IMR-90 (cell line): Measurements from ENCODE around the gene CUX1.

Source experiments
- BHLHE40 ChIP-seq: fragments of 150-350 bp; IDR thresholded peaks from 2 replicates; pipeline ENCODE4 v1.6.1; 2016; ENCODE audit warnings: mild to moderate bottlenecking, low read depth, low read length
- CTCF ChIP-seq: conservative IDR thresholded peaks from 2 replicates; pipeline ENCODE4 v1.5.1; 2012; ENCODE audit warnings: mild to moderate bottlenecking, low read depth, low read length, improper control_type of control experiment
- MAZ ChIP-seq: IDR thresholded peaks from 2 replicates; pipeline ENCODE4 v1.6.1; 2012; ENCODE audit warnings: low read depth, mild to moderate bottlenecking, low read length, improper control_type of control experiment, moderate library complexity, borderline replicate concordance
- MXI1 ChIP-seq: IDR thresholded peaks from 2 replicates; pipeline ENCODE4 v1.6.1; 2012; ENCODE audit warnings: low read depth, mild to moderate bottlenecking, low read length, moderate library complexity, borderline replicate concordance
- RFX5 ChIP-seq: IDR thresholded peaks from 2 replicates; pipeline ENCODE4 v1.8.0; 2012; ENCODE audit warnings: low read depth, mild to moderate bottlenecking, low read length, moderate library complexity
- USF2 ChIP-seq: fragments of 150-350 bp; IDR thresholded peaks from 2 replicates; pipeline ENCODE4 v1.6.1; 2017; ENCODE audit warnings: mild to moderate bottlenecking, antibody characterized with exemption, low read length, low read depth

- TF ChIP-seq CTCF (no peak), MXI1 (no peak), USF2 (no peak), BHLHE40 (no peak), MAZ (no peak), RFX5 (no peak)
Measured at GRCh38 chr7:102097601-102098161, 280.3 kb downstream of the CUX1 start.
